ENCODE results near the gene IFIT2.
"Not testable (repeated sequence)": the region's sequence is repeated elsewhere in the genome, so short reads cannot be mapped to it uniquely, and the experiment has no call there.

The IFIT2 gene

DNA sequence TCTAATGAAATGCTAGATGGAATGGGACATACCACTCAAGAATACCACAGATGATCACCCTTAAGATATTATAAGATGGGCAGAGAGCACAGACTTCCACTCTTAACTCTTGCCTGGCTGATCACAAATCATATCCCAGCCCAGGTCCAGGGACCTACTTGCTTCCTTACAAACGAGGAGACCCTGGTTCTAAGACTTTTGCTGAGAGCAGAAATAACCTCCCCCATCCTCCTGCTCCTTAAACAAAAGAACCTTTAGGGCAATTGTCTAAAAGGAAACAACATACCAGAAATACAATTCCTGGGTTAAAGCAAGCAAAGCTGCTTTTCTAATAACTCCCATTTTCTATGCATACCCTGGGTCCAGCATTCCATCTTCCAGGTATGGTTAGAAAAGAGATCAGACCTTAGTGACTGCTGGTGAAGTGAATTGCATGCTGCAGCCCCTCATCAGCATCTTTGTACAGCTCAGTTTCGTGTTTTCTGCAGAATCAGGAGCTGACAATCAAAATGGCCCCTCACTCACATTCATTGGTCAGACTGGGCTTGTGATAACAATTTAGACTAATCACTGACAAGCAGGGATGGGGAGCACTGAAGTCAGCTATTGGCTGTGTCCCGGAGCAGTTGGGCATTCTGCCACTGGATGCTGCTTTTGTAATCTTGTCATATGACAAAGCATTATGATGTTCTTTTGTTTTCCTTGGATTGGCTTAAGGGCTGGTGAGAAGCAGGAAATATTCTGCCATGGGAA lies 40.5 kb downstream of the IFIT2 start:
- DNase-seq: peak in 12 of 14 donors; percentile 45 to 98 (median 76)

DNA sequence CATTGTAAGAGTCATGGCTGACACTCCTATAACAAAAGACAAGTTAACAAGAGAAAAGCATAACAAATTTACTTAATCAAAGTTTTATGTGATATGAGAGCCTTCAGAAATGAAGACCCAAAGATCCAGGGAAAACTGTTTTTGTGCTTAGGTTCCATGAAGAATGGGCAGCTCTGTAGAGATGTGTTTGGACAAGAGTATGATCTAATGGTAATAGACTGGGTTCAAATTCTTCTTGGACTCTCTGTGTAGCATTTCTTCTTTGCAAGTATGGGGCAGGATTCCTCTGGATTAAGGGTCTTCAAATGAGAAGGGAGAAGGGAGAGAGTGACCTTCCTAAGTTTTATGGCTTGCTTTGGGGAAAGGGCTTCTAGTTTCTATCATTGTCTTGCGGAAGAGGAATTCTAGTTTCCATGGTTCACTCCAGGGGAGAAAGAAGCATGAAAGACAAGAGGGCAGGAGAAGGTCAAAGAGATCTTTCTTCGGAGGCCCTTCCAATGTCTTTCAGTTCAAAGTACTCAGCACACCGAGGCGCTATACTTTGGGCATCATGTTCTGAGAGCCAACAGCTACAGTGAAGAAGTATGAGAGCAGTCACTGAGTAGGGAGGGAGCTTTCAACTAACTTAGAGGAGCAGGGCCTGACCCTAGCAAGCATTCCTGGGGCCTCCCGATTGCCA lies 41.4 kb downstream of the IFIT2 start:
- peak in 1 of 14 donors; percentile 45 for DNase-seq

DNA sequence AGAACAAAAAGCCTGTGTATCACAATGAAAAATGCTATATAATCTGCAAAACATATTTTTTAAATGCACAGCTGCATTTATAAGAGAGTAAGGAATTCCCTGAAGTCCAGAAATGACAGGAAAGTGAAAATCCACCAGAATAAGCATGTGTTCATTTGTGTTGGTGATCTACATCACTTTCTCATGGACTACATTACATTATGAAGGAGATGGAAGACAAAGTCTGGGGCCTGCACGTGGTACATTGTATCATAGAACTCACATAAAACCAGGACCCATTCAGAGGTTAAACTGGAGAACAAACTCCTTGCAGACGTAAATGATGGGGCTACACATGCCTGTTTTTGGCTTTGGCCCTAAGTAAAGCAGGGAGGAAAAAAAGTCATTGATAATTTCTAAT lies 42.3 kb downstream of the IFIT2 start:
- no peak for DNase-seq

DNA sequence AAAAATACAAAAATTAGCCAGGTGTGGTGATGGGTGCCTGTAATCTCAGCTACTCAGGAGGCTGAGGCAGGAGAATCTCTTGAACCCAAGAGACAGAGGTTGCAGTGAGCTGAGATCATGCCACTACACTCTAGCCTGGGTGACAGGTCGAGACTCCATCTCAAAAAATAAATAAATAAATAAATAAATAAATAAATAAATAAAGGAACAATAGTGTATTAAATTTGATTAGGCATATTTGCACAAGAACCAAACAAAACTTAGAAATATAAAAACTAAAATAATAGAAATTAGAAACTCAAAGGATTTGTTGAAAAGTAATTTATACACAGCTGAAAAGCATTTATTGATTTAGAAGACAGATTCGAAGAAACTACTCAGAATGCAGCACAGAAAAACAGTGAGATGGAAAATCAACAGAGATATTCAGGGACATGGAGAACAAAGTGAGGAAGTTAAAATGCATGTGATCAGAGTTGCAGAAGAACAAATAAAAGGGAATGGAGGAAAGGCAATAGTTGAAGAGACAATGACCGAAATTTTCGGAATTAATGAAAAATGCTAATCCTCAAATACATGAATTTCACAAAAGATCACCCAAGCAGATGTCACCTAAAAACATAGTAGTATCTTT lies 43.6 kb downstream of the IFIT2 start:
- no peak for DNase-seq

DNA sequence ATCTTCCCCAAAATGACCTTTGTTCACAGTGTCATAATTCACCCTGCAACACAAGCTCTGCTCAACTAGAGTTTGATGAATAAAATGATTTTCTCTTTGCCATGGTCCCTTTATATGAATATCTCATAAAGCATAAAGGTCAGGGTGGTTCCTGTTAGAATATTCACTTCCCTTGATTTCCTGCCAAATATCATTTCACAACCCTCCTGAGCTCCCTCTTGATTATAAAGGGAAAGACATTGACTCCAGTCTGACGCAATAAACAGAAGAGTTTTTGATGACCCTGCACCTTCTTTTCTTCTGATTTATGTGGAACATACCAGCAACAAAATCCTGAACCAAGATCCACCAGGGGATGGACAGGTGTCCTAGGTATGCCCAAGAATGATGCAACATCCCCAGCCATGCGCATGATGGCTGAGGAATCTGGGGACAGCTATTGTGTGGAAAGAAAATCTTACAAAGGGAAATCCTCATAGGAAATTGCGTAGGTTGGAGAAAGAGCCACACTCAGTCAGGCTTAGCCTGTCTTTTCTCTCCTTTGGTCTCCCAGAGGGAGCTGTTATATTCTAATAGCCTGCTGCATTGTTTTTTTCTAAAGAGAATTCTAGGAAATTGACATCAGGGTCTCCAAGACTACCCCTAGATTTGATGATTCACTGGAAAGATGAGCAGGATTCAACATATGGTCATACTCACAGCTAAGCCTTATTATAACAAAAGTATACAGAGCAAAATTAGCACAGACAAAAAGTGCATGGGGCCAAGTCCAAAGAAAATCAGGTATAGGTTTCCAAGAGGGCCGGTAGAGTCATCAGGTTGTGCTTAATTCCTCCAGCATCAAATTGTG lies 44.8 kb downstream of the IFIT2 start:
- DNase-seq: no peak

DNA sequence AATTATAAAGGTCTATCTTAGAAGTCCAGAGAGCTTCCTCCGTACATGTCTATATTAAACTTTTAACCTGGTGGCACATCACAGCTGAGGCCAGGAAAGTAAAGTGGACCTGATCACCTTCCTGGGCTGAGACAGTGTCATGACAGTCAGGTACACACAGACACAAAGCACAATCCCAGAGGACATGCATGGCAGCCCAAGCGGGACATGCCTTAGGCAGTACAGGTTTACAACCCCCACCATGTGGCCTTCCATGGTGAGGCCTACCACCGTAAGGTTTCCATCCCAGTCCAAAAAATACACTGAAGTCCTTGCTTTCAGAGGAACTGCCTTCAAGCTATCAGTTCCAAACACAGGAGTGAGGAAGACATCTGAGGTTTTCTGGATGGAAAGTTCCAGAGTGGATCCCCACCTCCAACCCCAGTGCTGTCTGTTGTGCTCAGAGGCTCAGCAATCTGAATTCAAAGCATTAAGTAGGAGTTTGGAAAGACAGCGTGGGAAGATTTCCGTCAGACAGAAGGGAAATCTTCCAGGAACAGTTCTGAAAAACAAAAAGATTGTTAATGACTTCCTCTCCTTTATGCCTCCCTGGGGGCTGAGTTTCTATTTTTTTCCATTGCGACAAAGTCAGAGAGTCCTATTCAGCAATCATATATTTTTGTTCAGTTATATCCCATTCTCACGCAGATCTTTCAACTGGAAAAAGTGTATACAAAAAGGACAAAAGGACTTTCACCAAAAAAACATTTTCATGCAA lies 46.0 kb downstream of the IFIT2 start:
- DNase-seq: no peak

DNA sequence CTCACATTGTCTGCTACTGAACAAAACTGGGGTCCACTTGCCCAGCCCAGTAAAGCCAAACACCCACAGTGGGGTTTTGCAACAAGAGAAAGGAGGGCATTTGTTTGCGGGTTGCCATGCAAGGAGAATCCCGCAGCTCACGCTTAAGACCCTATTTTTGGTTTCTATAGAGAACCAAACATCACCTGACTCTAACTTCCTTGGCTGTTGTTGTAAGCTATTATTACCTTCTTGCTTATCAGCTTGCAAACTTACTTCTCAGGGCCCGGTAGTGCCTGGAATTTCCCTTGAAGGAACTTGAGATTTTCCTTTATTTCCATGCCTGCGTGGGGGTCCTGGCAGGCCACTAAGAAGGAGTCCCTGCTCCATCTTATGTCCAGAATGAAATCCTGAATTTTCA lies 46.6 kb downstream of the IFIT2 start:
- no peak for DNase-seq

DNA sequence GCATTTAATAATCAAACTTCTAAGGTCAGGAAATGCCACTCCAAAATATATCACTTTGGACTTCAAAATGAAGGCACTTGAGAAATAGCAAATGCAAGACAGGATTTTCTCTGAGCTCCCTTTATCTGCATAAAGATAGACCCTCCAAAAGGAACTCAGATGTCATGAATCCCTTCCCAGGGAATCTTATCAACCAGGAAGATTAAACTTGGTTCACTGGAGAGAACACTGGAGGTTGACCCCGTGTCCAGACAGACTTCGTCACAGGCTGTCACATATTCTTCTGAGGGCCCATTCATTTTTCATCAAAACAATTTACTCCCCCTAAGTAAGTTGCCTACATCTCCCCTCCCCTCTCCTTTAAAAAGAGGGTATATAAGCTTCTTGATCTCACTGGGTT lies 47.1 kb downstream of the IFIT2 start:
- no peak for DNase-seq

DNA sequence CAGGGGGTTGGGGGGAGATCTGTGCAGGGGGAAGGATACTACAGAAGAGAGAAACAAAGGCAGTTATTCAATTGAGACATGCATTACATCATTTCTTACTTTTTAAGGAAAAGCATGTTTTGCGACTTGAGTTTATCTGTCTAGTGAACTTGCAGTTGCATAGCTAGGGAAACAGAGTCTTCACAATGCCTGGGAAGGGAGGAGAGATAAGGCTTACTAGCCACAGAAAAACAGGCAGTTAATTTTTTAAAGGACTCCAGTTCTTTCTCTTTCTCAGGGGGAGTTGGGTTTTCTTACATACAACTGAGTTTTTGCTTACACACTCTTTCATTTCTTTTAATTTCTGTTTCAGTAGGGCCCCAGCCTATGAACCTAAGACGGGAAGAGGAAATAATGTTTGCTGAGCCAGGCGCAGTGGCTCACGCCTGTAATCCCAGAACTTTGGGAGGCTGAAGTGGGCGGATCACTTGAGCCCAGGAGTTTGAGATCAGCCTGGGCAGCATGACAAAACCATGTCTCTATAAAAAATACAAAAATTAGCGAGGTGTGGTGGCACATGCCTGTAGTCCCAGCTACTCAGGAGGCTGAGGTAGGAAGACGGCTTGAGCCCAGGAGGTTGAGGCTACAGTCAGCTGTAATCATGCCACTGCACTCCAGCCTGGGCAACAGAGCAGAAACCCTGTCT lies 48.9 kb downstream of the IFIT2 start:
- not testable (repeated sequence) for DNase-seq

DNA sequence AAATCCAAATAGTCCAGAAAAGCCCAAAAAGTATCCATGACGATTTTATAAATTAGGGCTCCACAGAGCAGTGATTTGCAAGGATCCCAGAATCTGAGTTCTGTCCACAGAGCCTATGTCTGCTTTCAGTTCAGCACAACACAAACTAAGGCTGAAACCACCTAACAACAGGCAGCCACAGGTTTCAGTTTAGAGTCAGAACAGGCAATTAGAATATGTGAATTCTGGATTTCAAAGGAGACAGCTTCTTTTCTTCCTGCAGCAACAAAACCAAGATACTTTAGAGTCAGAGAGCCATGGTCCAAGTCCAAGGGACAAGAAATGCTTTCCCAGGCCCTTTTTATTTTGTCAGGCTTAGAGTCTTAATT lies 49.5 kb downstream of the IFIT2 start:
- DNase-seq: peak in 1 of 14 donors; percentile 21

DNA sequence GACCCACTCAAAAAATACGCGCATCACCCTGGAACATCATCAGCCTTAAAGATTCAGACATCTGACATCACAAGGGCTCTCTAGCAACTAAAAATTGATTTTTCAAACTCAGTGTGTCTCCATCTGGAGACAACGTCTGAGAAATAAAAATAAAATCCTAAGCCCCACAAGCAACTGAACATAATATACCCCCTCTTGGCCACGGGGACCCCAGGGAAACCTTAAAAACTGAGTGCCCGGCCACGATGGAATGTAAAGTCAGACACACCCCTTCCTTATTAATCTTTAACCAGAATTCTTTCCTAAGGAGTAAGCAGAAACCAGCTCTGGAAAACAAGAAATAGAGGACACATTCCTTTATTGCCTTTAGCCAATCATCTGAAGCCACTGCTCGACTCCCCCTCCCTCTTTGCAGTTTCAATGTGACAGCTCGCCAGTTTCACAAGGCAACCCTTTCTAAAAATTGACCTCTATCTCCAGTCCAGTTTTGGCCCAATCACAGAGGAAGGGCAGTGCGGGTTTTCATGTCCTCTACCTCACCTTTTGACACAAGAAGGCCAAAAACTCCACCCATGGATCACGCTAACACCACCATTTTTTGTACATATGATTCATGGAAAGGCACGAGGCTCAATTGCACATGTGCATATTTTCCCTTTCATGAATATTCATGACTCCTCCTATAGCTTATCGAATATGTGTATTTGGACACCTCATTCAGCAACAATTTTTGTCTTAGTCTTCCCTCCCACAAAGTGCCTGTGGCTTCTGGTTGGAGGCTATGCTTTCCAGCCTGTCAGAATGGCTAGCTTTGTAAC lies 50.1 kb downstream of the IFIT2 start:
- DNase-seq: peak in 3 of 14 donors; percentile 21 to 35 (median 22)

DNA sequence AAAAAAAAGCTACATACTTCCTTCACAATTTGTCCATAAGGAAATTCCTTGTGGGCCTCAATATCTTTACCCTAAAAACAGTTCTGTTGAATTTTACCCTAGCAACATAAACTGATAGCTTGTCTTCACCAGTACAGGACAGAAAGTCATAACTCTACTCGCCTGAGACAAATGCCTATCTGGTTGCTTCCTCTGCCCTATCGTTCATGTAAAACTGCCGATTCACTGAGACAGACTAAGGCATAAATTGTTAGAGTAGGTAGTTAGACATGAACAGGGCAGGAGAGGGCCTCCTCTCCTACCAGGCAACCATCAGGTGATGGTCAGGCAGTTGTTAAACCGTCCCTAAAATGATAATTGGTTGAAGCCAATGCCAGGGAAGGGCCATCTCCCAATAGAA lies 51.0 kb downstream of the IFIT2 start:
- DNase-seq: no peak

DNA sequence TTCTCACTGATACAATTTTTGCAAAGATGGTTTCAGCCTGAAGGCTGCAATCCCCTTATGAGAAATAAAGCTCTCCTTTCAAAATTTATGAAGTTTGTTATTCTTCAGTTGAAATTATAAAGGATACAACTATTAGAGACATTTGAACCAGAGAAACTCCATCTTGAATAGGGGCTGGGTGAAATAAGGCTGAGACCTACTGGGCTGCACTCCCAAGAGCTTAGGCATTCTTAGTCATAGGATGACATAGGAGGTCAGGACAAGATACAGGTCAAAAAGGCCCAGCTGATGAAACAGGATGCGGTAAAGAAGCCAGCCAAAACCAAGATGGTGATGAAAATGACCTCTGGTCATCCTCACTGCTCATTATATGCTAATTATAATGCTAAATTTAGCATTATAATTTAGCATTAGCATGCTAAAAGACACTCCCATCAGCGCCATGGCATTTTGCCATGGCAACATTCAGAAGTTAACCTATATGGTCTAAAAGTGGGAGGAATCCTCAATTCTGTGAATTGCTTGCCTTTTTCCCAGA lies 53.6 kb downstream of the IFIT2 start:
- no peak for DNase-seq

DNA sequence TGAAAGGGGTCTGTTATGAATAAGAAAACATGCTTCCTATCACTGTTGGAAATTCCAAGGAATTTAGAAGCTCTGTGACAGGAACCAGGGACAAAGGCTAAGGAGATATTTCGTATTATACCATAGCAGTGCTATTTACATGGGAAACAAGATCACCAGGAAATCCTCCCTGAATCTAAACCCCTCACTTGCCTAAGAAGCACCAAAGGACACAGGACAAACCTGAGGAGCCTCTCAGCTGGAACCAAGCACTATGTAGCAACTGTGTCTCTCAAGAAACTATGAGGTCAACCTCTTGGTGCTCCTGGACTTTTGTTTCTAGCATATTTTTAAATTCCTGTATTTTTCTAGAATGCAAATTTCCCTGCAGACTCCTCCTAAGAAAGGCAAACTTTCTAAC lies 55.2 kb downstream of the IFIT2 start:
- DNase-seq: no peak

DNA sequence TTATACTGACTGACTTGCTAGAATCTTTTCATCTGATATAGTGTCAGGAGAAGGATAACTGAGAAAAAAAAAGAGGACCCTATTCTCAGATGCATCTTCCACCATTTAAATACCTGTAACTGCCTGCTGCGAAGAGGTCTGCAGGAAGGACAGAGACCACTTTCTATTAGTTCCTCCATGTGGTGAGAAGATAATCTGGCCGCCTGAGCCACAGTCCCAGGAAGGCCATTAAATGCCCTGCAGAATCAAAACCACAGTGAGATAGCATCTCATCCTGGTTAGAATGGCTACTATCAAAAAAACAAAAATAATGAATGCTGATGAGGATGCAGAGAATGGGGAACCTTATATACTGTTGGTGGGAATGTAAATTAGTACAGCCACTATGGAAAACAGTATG lies 56.1 kb downstream of the IFIT2 start:
- DNase-seq: no peak
